Suppressor macrophage treated with lipopolysaccharide for 1 hour (primary cell): ENCODE measurements around the gene PCDHGA1.

Experiments used
- DNase-seq, 3 donors: peaks; one replicate each; pipeline ENCODE4 v3.0.0-alpha.2; 2020 to 2022

PCDHGA1 gene

GRCh38 chr5:141465351-141465750, 135.0 kb downstream of the PCDHGA1 start:
- no peak for DNase-seq

- DNase-seq: peak; percentile 85 to 90 (median 87)
These were observed 145.4 kb downstream of the PCDHGA1 start, which contains the start of gene PCDHGC3 for GRCh38 chr5:141475625-141476131. PCDHGC3 (plus strand) TSS chr5:141475966; CDS start chr5:141476117, 151 bp downstream.

DNA sequence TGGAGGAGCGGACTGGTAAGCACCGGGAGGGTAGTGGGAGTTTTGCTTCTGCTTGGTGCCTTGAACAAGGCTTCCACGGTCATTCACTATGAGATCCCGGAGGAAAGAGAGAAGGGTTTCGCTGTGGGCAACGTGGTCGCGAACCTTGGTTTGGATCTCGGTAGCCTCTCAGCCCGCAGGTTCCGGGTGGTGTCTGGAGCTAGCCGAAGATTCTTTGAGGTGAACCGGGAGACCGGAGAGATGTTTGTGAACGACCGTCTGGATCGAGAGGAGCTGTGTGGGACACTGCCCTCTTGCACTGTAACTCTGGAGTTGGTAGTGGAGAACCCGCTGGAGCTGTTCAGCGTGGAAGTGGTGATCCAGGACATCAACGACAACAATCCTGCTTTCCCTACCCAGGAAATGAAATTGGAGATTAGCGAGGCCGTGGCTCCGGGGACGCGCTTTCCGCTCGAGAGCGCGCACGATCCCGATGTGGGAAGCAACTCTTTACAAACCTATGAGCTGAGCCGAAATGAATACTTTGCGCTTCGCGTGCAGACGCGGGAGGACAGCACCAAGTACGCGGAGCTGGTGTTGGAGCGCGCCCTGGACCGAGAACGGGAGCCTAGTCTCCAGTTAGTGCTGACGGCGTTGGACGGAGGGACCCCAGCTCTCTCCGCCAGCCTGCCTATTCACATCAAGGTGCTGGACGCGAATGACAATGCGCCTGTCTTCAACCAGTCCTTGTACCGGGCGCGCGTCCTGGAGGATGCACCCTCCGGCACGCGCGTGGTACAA, 146.0 kb downstream of the PCDHGA1 start:
- peak; percentile 34 to 61 (median 54) for DNase-seq

GRCh38 chr5:141477044-141477575, 146.8 kb downstream of the PCDHGA1 start:
- DNase-seq: no peak

DNA sequence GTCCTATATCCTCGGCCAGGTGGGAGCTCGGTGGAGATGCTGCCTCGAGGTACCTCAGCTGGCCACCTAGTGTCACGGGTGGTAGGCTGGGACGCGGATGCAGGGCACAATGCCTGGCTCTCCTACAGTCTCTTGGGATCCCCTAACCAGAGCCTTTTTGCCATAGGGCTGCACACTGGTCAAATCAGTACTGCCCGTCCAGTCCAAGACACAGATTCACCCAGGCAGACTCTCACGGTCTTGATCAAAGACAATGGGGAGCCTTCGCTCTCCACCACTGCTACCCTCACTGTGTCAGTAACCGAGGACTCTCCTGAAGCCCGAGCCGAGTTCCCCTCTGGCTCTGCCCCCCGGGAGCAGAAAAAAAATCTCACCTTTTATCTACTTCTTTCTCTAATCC, 147.5 kb downstream of the PCDHGA1 start:
- DNase-seq: no peak

DNA sequence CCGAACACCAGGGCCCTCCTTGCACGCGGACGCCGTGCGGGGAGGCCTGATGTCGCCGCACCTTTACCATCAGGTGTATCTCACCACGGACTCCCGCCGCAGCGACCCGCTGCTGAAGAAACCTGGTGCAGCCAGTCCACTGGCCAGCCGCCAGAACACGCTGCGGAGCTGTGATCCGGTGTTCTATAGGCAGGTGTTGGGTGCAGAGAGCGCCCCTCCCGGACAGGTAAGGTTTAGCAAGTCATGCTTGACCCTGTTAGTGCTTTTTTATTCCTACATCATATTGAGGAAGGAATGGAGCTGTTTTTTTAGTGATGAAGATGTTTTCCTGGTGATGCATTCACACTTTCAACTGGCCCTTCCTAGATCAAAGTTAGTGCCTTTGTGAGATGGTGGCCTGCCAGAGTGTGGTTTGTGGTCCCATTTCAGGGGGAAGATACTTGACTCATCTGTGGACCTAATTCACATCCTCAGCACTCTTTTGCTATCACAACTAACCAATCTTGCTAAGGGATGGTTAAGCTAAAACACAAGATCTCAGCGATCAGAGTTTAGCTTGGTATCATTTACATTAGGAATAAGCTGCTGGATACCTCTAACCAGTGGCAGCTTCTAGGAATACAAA, 148.1 kb downstream of the PCDHGA1 start:
- DNase-seq: no peak

DNA sequence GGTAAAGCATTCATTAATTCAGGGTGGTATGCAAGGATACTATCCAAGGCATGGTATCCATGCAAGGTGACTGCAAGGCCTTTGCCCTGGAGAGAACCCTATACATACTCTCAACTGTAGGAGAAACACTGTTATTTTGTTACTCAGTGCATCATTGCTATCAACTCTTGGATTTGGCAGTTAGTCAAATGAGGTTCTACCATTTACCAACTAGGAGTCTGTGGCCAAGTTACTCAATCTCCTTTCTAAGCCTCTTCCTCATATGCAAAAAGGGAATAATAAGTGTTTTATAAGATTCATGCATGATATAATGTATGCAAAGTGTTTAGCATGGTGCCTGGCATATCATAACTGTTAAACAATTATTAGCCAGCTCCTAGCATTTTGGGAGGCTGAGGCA, 149.5 kb downstream of the PCDHGA1 start:
- peak in 2 of 3 donors; percentile 23 to 42 for DNase-seq

DNA sequence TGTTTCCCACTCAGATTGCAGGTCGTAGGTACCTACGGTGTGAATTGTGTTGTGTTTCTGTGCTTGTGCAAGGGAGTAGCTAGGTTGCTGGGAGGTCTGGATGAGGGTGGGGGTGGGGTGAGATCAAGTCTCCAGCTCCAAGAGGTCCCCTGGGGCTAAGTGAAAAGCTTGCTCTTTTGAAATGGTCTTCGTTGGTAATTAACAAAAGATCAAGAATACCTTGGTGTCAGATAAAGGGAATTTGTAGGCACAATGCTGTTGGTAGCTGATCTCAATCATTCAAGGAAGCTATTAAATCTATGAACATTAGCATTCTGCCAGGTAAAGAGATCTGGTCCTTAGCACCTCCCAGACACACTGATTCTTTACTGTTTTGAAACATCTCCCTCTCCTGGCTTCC, 153.6 kb downstream of the PCDHGA1 start:
- no peak for DNase-seq

- no peak for DNase-seq
These were observed 154.0 kb downstream of the PCDHGA1 start for GRCh38 chr5:141484310-141484640.

- no peak for DNase-seq
These were observed 154.5 kb downstream of the PCDHGA1 start, which contains the start of gene PCDHGC4 for GRCh38 chr5:141484641-141485311. PCDHGC4 (plus strand) TSS chr5:141485030; CDS start chr5:141485174, 144 bp downstream.

GRCh38 chr5:141485321-141486055, 155.2 kb downstream of the PCDHGA1 start:
- DNase-seq: no peak

DNA sequence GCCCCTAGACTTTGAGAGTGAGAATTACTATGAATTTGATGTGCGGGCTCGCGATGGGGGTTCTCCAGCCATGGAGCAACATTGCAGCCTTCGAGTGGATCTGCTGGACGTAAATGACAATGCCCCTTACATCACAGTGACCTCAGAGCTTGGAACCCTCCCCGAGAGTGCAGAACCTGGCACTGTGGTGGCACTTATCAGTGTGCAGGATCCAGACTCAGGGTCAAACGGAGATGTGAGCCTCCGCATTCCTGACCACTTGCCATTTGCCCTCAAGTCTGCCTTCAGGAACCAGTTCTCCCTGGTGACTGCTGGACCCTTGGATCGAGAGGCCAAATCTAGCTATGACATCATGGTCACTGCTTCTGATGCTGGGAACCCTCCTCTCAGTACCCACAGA, 155.8 kb downstream of the PCDHGA1 start:
- DNase-seq: no peak

- no peak for DNase-seq
These were observed 156.8 kb downstream of the PCDHGA1 start for GRCh38 chr5:141487131-141487530.

- no peak for DNase-seq
These were observed 158.6 kb downstream of the PCDHGA1 start, which contains the start of gene PCDHGC5 for GRCh38 chr5:141488591-141489561. PCDHGC5 (plus strand) TSS chr5:141489081; CDS start chr5:141489241, 160 bp downstream.

DNA sequence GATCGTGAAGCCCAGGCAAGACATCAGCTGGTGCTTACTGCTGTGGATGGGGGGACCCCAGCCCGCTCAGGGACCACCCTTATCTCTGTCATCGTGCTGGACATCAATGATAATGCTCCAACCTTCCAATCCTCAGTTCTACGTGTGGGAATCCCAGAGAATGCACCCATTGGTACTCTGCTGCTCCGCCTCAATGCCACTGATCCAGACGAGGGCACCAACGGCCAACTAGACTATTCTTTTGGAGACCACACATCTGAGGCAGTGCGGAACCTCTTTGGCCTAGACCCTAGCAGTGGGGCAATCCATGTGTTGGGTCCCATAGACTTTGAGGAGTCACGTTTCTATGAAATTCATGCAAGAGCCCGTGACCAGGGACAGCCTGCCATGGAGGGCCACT, 159.5 kb downstream of the PCDHGA1 start:
- no peak for DNase-seq

GRCh38 chr5:141490271-141490670, 160.0 kb downstream of the PCDHGA1 start:
- DNase-seq: no peak

- DNase-seq: no peak
These were observed 160.5 kb downstream of the PCDHGA1 start for GRCh38 chr5:141490771-141491170.

GRCh38 chr5:141491323-141492167, 161.2 kb downstream of the PCDHGA1 start:
- DNase-seq: no peak

- DNase-seq: peak in 2 of 3 donors; percentile 30 to 55
These were observed 162.0 kb downstream of the PCDHGA1 start for GRCh38 chr5:141492168-141492885.
